ENCODE data around the gene SH3RF3.

DNA sequence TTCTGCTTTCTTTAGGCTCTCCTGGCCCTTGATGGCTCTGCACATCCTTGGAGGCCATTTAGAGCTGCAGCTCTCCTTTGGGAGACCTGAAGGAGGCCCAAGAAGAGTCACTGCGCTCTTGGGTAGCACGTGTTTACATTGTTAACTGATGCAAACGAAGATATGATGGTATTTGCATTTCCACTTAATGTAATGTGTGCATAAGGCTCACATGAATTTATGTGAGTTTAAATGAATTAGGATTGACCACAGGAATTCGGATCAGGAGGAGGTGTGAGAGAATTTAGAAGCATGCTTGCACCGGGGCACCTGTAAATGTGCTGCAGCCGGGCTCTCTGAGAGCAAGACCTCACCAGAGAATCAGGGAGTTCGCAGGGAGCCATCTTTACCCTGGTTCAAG is 7.5 kb downstream of the SH3RF3 start:
- TF ChIP-seq POLR2A (IDR thresholded peaks at IDR 0.05; ENCODE audit: low read depth, low read length), result no peak
- TF ChIP-seq POLR2AphosphoS5 (IDR thresholded peaks at IDR 0.05; ENCODE audit: low read depth, low read length), result no peak
